Gastroesophageal sphincter (tissue), 4 donors: ENCODE measurements around the gene LRP1B. TPM values are rescaled to one million over a fixed set of nuclear protein-coding genes. Genes with fewer than 3 reads are reported as not detected.

Source experiments
- ATAC-seq: fragments of 150-250 bp; one replicate; pipeline ENCODE4 v1.9.1; 2016; ENCODE audit warnings: mild to moderate bottlenecking, moderate library complexity
- H3K27ac ChIP-seq, 4 donors: fragments of 200-600 bp; sonication (generic) in 3 of 4; 1 replicate in 3 of 4; 2 replicates in 1 of 4; pipeline ENCODE4 v1.5.1; 2016 to 2019
- H3K27me3 ChIP-seq: fragments of 200-600 bp; sonication (generic); one replicate; pipeline ENCODE4 v1.5.1; 2019
- H3K36me3 ChIP-seq, 2 donors: fragments of 200-600 bp; sonication (generic); one replicate each; pipeline ENCODE4 v1.5.1; 2019; ENCODE audit warnings: control low read depth in 1 of 2
- H3K4me1 ChIP-seq, 3 donors: fragments of 200-600 bp; sonication (generic); 1 replicate in 2 of 3; 2 replicates in 1 of 3; pipeline ENCODE4 v1.5.1; 2016 to 2019; ENCODE audit warnings: control low read depth in 2 of 3
- H3K4me3 ChIP-seq, 2 donors: fragments of 200-600 bp; sonication (generic); one replicate each; pipeline ENCODE4 v1.5.1; 2019; ENCODE audit warnings: mild to moderate bottlenecking in 1 of 2, moderate library complexity in 1 of 2
- H3K9me3 ChIP-seq, 3 donors: fragments of 200-600 bp; sonication (generic); one replicate each; pipeline ENCODE4 v1.5.1; 2017 to 2019; ENCODE audit warnings: control low read depth in 2 of 3
- CTCF ChIP-seq, 4 experiments: fragments of 200-600 bp in 2 of 4; fragments of 450-650 bp in 2 of 4; sonication (generic) in 1 of 4; IDR thresholded peaks; one replicate each; pipeline ENCODE4 v1.5.1; 2017 to 2019; ENCODE audit warnings: antibody characterized with exemption in 4 of 4, mild to moderate bottlenecking in 2 of 4, moderate library complexity in 2 of 4
- EP300 ChIP-seq: sonication (generic); formaldehyde crosslinking; IDR thresholded peaks from one replicate; pipeline ENCODE4 v1.6.1; 2017; ENCODE audit warnings: antibody characterized with exemption, mild to moderate bottlenecking
- POLR2A ChIP-seq, 2 donors: fragments of 450-650 bp; IDR thresholded peaks; one replicate each; pipeline ENCODE4 v1.6.1; 2017; ENCODE audit warnings: antibody characterized with exemption in 2 of 2, mild to moderate bottlenecking in 2 of 2, moderate library complexity in 1 of 2
- POLR2AphosphoS5 ChIP-seq: sonication (generic); formaldehyde crosslinking; IDR thresholded peaks from one replicate; pipeline ENCODE4 v1.6.1; 2017; ENCODE audit warnings: antibody characterized with exemption
- WGBS, 2 donors: methylation state at CpG; one replicate each; pipeline ENCODE4 v1.1.5; 2018; ENCODE audit warnings: low coverage in 1 of 2; 5-methylcytosine and 5-hydroxymethylcytosine counted together
- total RNA-seq, 4 donors: library from RNA; depleted of rRNA; stranded (reverse); fragments of >200 nt; gene quantifications; one replicate each; pipeline ENCODE4 v1.1.0, GENCODE V29; 2016

Gene LRP1B
- total RNA-seq, 4 donors from 2014 or later: 0.27 to 20.7 (median 3.2) TPM

GRCh38 chr2:141526760-141527159 is 604.1 kb downstream of the LRP1B start:
- H3K9me3 ChIP-seq: no peaks in the 10 kb centered on the region
- no peak overlapping the region for H3K27ac ChIP-seq
- H3K27me3 ChIP-seq: no peaks in the 10 kb centered on the region
- TF ChIP-seq EP300 (no peak), POLR2A (IDR thresholded peaks at IDR 0.05) (no peak), POLR2AphosphoS5 (no peak), CTCF (IDR thresholded peaks at IDR 0.05) (no peak)
- no peaks in the 10 kb centered on the region for H3K4me1 ChIP-seq
- WGBS, 2 donors: 89 to 90% methylated on average over 2 of the region's 2 CpGs
- ATAC-seq: no peak
- no peaks in the 10 kb centered on the region for H3K36me3 ChIP-seq
- H3K4me3 ChIP-seq: no peak overlapping the region

DNA sequence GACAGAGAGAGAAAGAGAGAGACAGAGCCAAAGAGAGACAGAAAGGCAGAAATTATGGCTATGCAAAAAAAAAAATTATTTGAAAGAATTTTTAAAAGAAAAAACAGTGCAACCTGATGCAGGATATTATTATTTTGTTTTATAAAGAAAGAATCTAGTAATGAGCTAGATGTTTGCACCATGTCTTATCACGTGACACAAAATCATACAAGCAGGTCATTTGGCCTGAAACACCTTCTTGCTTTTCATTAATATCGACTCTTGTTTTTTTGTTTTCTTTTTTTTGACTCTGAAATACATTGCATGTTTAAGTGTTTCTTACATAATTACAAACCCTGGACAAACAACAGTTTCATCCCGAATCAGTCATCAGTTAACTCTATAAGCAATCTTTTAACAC is 606.0 kb downstream of the LRP1B start:
- no peak for ATAC-seq
- H3K4me3 ChIP-seq: no peak overlapping the region
- H3K27ac ChIP-seq: no peak overlapping the region
- WGBS, 2 donors: 58 to 64% methylated on average over 3 of the region's 3 CpGs
- H3K9me3 ChIP-seq: no peaks in the 10 kb centered on the region
- no peaks in the 10 kb centered on the region for H3K36me3 ChIP-seq
- H3K27me3 ChIP-seq: no peaks in the 10 kb centered on the region
- TF ChIP-seq CTCF (IDR thresholded peaks at IDR 0.05) (no peak), EP300 (no peak), POLR2A (IDR thresholded peaks at IDR 0.05) (no peak), POLR2AphosphoS5 (no peak)
- no peaks in the 10 kb centered on the region for H3K4me1 ChIP-seq

DNA sequence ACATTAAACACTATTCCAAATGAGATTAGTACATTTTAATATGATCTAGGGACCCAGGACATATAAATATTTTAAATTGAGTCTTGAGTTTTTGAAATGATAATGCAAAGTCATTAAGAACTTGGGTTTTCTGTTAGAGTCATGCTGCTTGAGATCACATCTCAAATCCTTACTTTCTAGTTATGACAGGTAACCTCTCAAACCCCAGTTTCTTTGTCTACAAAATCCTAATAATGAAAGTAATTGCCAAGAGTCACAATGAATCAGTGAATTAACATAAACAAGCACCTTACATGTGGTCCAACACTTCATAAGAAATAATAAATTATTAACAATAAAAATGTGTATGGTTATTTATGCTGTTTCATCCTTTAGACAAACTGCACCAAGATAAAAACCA is 607.6 kb downstream of the LRP1B start:
- Histone ChIP-seq H3K27me3 (no peaks in the 10 kb centered on the region), H3K9me3 (no peaks in the 10 kb centered on the region), H3K36me3 (no peaks in the 10 kb centered on the region), H3K27ac (no peak overlapping the region), H3K4me1 (no peaks in the 10 kb centered on the region), H3K4me3 (no peak overlapping the region)
- TF ChIP-seq CTCF (IDR thresholded peaks at IDR 0.05) (no peak), EP300 (no peak), POLR2AphosphoS5 (no peak), POLR2A (IDR thresholded peaks at IDR 0.05) (no peak)
- no peak for ATAC-seq

- Histone ChIP-seq H3K36me3 (no peaks in the 10 kb centered on the region), H3K4me3 (no peak overlapping the region), H3K4me1 (no peaks in the 10 kb centered on the region), H3K27me3 (no peaks in the 10 kb centered on the region), H3K9me3 (no peaks in the 10 kb centered on the region), H3K27ac (no peak overlapping the region)
- TF ChIP-seq POLR2A (IDR thresholded peaks at IDR 0.05) (no peak), CTCF (IDR thresholded peaks at IDR 0.05) (no peak), EP300 (no peak), POLR2AphosphoS5 (no peak)
- ATAC-seq: no peak
- WGBS, 2 donors: 38 to 40% methylated on average over 1 of the region's 1 CpG
Observed at GRCh38 chr2:141522702-141523101, 608.1 kb downstream of the LRP1B start.

- no peaks in the 10 kb centered on the region for H3K9me3 ChIP-seq
- H3K4me1 ChIP-seq: no peaks in the 10 kb centered on the region
- 66 to 87% methylated on average over 3 of the region's 3 CpGs for WGBS, 2 donors
- H3K36me3 ChIP-seq: no peaks in the 10 kb centered on the region
- TF ChIP-seq POLR2A (IDR thresholded peaks at IDR 0.05) (no peak), EP300 (no peak), CTCF (IDR thresholded peaks at IDR 0.05) (no peak), POLR2AphosphoS5 (no peak)
- no peak overlapping the region for H3K27ac ChIP-seq
- no peaks in the 10 kb centered on the region for H3K27me3 ChIP-seq
- ATAC-seq: no peak
- no peak overlapping the region for H3K4me3 ChIP-seq
Observed at GRCh38 chr2:141522048-141522447, 608.8 kb downstream of the LRP1B start.
